NCI-H1417 (cell line): ENCODE data around the gene KIN.
"Not testable (repeated sequence)": the region's sequence is repeated elsewhere in the genome, so short reads cannot be mapped to it uniquely, and the experiment has no call there.

Experiments used
- DNase-seq, 3 experiments: peaks; one replicate each; lab custom pipeline; 2025; lab: John Stamatoyannopoulos, UW

The KIN gene

DNA sequence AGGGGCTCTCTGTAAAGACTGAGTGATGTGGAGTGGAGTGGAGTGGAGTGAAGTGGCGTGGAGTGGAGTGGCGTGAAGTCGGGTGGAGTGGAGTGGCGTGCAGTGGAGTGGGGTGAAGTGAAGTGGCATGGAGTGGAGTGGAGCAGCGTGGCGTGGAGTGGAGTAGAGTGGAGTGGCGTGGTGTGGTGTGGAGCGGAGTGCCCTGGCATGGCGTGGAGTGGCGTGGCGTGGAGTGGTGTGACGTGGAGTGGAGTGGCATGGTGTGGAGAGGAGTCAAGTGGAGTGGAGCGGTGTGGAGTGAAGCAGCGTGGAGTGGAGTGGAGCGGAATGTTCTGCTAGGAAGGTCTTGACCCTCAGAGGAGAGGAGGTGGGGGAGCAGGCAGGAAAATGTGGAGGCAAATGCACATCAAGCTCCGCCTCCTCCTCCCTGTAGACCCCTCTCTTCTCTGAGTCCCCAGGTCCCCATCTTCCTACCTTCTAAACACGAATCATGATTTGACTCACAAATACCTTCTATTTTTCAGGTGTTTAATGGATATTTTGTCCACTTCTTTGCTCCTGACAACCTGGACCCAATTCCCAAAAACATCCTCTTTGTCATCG lies 64.8 kb downstream of the KIN start:
- no peak for DNase-seq

GRCh38 chr10:7720478-7720877 lies 67.3 kb downstream of the KIN start:
- no peak for DNase-seq

DNA sequence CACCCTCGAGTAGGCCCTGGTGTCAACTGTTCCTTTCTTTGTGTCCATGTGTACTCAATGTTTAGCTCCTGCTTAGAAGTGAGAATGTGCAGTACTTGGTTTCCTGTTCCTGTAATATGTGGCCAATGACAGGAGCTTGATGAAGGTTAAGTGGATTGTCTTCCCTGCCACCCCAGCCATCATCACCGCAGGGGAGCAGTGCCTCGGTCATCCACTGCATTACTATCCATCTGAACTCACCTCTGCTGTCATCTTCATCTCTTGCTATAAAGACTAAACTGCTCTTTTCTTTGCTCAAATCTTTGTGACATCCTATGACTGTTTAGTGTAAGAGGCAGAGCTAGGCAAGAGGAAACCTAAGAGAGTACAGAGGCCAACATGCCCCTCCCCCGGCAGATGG lies 69.1 kb downstream of the KIN start:
- peak in 1 of 3 experiments; percentile 8 for DNase-seq

- no peak for DNase-seq
Measured at GRCh38 chr10:7717767-7718166, 70.0 kb downstream of the KIN start.

DNA sequence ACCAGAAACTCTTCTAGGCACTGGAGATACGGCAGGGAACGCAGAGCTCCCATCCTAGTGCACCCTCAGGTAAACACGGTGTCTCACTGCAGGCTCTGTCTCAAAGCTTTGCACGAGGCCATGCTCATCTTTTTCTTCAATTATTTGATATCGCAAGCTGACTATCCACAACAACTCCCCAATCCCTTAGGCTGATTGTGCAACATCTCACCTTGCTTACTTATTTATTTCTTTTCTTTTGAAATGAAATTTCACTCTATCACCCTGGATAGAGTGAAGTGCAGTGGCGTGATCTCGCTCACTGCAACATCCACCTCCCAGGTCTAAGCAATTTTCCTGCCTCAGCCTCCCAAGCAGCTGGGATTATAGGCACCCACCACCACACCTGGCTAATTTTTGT lies 72.3 kb downstream of the KIN start:
- DNase-seq: no peak

GRCh38 chr10:7711075-7711474 lies 76.7 kb downstream of the KIN start:
- DNase-seq: not testable (repeated sequence)

GRCh38 chr10:7710446-7710845 lies 77.3 kb downstream of the KIN start:
- no peak for DNase-seq

- DNase-seq: no peak
Measured at GRCh38 chr10:7708832-7709231, 79.0 kb downstream of the KIN start.

GRCh38 chr10:7707858-7708622 lies 79.8 kb downstream of the KIN start:
- no peak for DNase-seq

DNA sequence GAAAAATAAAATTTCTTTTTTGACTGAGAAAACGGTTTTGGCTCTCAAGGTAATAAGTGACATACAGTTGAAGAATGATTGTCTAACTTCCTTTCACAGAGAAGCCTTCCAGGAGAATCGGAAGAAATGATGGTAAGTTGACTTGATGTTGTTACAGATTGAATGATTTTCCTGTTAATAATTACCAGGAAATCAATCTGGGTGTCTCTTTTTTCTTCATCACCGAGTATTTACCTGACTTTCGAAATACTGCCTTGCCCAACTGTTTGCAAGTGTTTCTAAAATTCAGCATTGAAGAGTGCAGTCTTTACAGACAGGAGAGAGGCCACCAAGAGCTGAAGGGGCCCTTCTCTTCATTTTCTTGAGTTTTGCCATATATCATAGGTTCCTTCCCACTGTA lies 80.7 kb downstream of the KIN start:
- no peak for DNase-seq

DNA sequence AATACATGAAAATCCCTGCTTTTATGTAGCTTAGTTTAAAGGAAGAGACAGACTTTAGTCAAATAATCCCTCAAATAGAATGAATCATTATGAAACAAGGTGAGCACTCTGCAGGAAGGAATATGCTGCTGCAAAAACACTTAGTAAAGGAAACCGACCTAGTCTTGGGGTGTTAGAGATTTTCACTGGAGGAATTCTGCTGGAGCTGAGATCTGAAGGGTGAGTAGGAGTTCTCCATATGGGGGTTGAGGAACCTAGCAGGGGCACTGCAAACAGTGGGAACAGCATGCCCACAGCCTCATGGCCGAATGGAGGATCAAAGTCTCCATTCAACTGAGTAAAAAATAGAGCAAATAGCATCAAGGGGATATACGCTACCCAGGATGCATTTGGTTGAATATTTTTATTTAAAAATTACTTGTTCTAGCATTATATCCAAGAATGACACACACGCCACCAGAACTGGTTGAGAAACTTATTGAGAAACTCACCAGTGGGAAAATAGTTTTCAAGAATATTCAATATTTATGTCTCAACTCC lies 81.2 kb downstream of the KIN start:
- DNase-seq: no peak

- DNase-seq: no peak
Measured at GRCh38 chr10:7705341-7705740, 82.5 kb downstream of the KIN start.

- DNase-seq: no peak
Measured at GRCh38 chr10:7704071-7705016, 83.4 kb downstream of the KIN start.

DNA sequence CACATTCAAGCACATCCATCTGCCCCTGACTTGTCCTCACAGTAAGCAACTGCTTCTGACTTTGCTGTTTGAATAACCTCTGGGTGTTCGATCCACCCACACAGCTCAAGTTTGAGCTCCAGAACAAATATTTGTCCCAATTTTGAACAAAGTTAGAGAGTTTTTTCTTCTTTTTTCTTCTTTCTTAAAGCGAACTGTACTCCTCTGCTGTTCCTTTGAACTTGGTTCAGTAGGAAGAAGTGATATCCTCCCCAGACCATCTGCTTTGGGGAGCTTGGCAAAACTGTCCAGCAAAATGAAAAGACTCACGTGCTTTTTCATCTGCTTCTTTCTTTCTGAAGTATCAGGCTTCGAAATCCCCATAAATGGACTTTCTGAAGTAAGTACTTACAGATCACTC lies 84.7 kb downstream of the KIN start, which contains the start of gene ITIH2:
Gene ITIH2 (plus strand): TSS at position 177 of the 400 bp plus-strand sequence. CDS start 119 bp downstream, at position 296.
- no peak for DNase-seq

GRCh38 chr10:7702288-7702812 lies 85.4 kb downstream of the KIN start:
- DNase-seq: no peak

DNA sequence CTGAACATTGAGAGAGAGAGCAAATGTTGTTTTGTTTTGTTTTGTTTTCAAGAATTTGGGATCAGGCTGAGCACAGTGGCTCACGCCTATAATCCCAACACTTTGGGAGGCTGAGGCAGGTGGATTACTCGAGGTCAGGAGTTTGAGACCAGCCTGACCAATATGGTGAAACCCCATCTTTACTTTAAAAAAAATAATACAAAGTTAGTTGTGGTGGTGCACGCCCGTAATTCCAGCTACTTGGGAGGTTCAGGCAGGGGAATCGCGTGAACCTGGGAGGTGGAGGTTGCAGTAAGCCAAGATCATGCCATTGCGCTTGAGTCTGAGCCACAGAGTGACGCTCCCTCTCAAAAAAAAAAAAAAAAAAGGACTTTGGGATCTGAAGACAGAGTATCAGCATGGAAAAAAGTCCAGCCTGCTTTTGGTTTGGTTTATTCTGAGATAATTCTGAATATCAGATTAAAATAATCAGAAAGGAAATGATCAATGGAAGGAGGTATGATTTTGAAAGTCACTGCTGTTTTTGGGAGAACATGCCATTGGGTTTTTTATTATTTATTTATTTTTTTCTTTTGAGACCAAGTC lies 86.5 kb downstream of the KIN start:
- DNase-seq: no peak
